ENCODE measurements around the gene LRCH1.

LRCH1 gene

GRCh38 chr13:46613409-46614049, 60.6 kb downstream of the LRCH1 start:
- no peak for DNase-seq (ENCODE audit: low read depth in 3 of 3)

GRCh38 chr13:46614582-46614981, 61.6 kb downstream of the LRCH1 start:
- DNase-seq (ENCODE audit: low read depth in 3 of 3) = no peak

- DNase-seq (ENCODE audit: low read depth in 3 of 3) = no peak
Measured at GRCh38 chr13:46615888-46616531, 63.0 kb downstream of the LRCH1 start.

GRCh38 chr13:46617229-46617721, 64.3 kb downstream of the LRCH1 start:
- DNase-seq (ENCODE audit: low read depth in 3 of 3) = no peak

- no peak for DNase-seq (ENCODE audit: low read depth in 3 of 3)
Measured at GRCh38 chr13:46617885-46618284, 64.9 kb downstream of the LRCH1 start.

GRCh38 chr13:46618694-46619254, 65.8 kb downstream of the LRCH1 start:
- no peak for DNase-seq (ENCODE audit: low read depth in 3 of 3)

- no peak for DNase-seq (ENCODE audit: low read depth in 3 of 3)
Measured at GRCh38 chr13:46620029-46620428, 67.1 kb downstream of the LRCH1 start.

GRCh38 chr13:46620471-46620870, 67.5 kb downstream of the LRCH1 start:
- DNase-seq (ENCODE audit: low read depth in 3 of 3) = no peak

GRCh38 chr13:46621133-46621532, 68.2 kb downstream of the LRCH1 start:
- DNase-seq (ENCODE audit: low read depth in 3 of 3) = no peak

- DNase-seq (ENCODE audit: low read depth in 3 of 3) = no peak
Measured at GRCh38 chr13:46621792-46622629, 69.0 kb downstream of the LRCH1 start.

GRCh38 chr13:46622630-46623256, 69.8 kb downstream of the LRCH1 start:
- DNase-seq (ENCODE audit: low read depth in 3 of 3) = no peak

- DNase-seq (ENCODE audit: low read depth in 3 of 3) = no peak
Measured at GRCh38 chr13:46624353-46624752, 71.4 kb downstream of the LRCH1 start.

GRCh38 chr13:46624821-46625220, 71.9 kb downstream of the LRCH1 start:
- no peak for DNase-seq (ENCODE audit: low read depth in 3 of 3)

- DNase-seq (ENCODE audit: low read depth in 3 of 3) = no peak
Measured at GRCh38 chr13:46627462-46627861, 74.5 kb downstream of the LRCH1 start.

- DNase-seq (ENCODE audit: low read depth in 3 of 3) = no peak
Measured at GRCh38 chr13:46628622-46629365, 75.8 kb downstream of the LRCH1 start.

GRCh38 chr13:46629811-46630413, 76.9 kb downstream of the LRCH1 start:
- no peak for DNase-seq (ENCODE audit: low read depth in 3 of 3)

GRCh38 chr13:46630431-46631178, 77.6 kb downstream of the LRCH1 start:
- no peak for DNase-seq (ENCODE audit: low read depth in 3 of 3)

GRCh38 chr13:46631179-46631542, 78.2 kb downstream of the LRCH1 start:
- no peak for DNase-seq (ENCODE audit: low read depth in 3 of 3)

GRCh38 chr13:46632176-46632575, 79.2 kb downstream of the LRCH1 start:
- no peak for DNase-seq (ENCODE audit: low read depth in 3 of 3)

GRCh38 chr13:46633416-46633815, 80.4 kb downstream of the LRCH1 start:
- DNase-seq (ENCODE audit: low read depth in 3 of 3) = no peak

Data from stimulated activated CD4-positive, alpha-beta T cell treated with anti-CD3 and anti-CD28 coated beads, TNF-alpha, amount 100 ng/mL, for 48 hours (primary cell).